HG02943 (cell line): ENCODE measurements around the gene THAP10.
"Not testable (repeated sequence)": the region's sequence is repeated elsewhere in the genome, so short reads cannot be mapped to it uniquely, and the experiment has no call there.

Experiments
- ATAC-seq: cut with Tn5 transposase; IDR thresholded peaks from one replicate; pipeline ENCODE4 v1.9.1; 2021; ENCODE audit warnings: mild to moderate bottlenecking, low read depth, moderate library complexity; ENCODE audit not compliant: unreplicated experiment

THAP10 gene

GRCh38 chr15:70879401-70879800 lies 12.8 kb downstream of the THAP10 start:
- no peak for ATAC-seq

- no peak for ATAC-seq
Observed at GRCh38 chr15:70876683-70877082, 15.6 kb downstream of the THAP10 start.

GRCh38 chr15:70876011-70876410 lies 16.2 kb downstream of the THAP10 start:
- no peak for ATAC-seq

- no peak for ATAC-seq
Observed at GRCh38 chr15:70875001-70875782, 17.0 kb downstream of the THAP10 start.

GRCh38 chr15:70873232-70874054 lies 18.8 kb downstream of the THAP10 start:
- ATAC-seq, result no peak

- not testable (repeated sequence) for ATAC-seq
Observed at GRCh38 chr15:70871490-70871889, 20.7 kb downstream of the THAP10 start.

GRCh38 chr15:70870051-70870450 lies 22.2 kb downstream of the THAP10 start:
- ATAC-seq, result no peak

- no peak for ATAC-seq
Observed at GRCh38 chr15:70869346-70869745, 22.9 kb downstream of the THAP10 start.

- ATAC-seq, result no peak
Observed at GRCh38 chr15:70867911-70868467, 24.2 kb downstream of the THAP10 start.

GRCh38 chr15:70866982-70867641 lies 25.1 kb downstream of the THAP10 start:
- ATAC-seq, result no peak

GRCh38 chr15:70863450-70864218 lies 28.6 kb downstream of the THAP10 start:
- no peak for ATAC-seq

- no peak for ATAC-seq
Observed at GRCh38 chr15:70859998-70860397, 32.2 kb downstream of the THAP10 start.

GRCh38 chr15:70859322-70859908 lies 32.8 kb downstream of the THAP10 start:
- no peak for ATAC-seq

GRCh38 chr15:70858614-70859321 lies 33.5 kb downstream of the THAP10 start:
- ATAC-seq, result not testable (repeated sequence)

GRCh38 chr15:70857562-70858285 lies 34.5 kb downstream of the THAP10 start:
- no peak for ATAC-seq

GRCh38 chr15:70856884-70857561 lies 35.2 kb downstream of the THAP10 start:
- no peak for ATAC-seq

GRCh38 chr15:70856177-70856883 lies 35.9 kb downstream of the THAP10 start:
- ATAC-seq, result no peak
